Stimulated activated CD8-positive, alpha-beta memory T cell treated with anti-CD3 and anti-CD28 coated beads, Interleukin-7, amount 100 ng/mL, for 4 hours (primary cell): ENCODE results near the gene DNMT3A.

ENCODE experiments used
- DNase-seq, 2 donors: peaks; one replicate each; pipeline ENCODE4 v3.0.0-alpha.2; 2020; ENCODE audit warnings: low read depth in 2 of 2

The DNMT3A gene

DNA sequence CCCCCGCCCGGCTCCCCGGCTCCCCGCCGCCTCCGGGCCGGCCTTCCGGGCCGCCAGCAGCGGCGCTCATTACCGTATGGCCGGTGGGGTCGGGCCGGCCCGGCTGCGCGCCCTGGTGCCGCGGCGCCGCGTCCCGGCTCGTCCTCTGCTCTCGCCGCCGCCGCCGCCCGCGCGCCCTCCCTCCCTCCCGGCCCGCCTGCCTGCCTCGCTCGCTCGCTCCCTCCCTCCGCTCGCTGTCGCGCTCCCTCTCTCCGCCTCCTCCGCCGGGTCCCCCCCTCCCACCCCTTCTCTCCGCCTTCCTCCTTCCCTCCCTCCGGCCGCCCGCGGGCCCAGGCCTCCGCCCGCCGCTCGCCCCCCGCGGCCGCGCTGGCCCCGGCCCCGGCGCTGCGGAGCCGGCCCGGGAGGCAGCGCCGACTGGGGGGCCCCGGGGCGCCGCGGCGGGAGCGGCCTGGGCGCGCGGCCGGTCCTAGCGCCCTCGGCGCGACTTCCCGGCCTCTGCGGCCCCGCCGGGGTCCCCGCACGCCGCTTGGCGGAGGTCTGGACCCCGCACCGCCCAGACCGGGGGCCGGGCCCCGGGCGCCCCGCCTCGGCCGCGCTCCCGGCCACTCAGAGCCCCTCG lies at the start of gene DNMT3A:
DNMT3A (minus strand) TSS at position 173 of the 619 bp plus-strand sequence. CDS start 27,941 bp downstream, outside the sequence.
- peak; percentile 35 to 74 for DNase-seq

DNA sequence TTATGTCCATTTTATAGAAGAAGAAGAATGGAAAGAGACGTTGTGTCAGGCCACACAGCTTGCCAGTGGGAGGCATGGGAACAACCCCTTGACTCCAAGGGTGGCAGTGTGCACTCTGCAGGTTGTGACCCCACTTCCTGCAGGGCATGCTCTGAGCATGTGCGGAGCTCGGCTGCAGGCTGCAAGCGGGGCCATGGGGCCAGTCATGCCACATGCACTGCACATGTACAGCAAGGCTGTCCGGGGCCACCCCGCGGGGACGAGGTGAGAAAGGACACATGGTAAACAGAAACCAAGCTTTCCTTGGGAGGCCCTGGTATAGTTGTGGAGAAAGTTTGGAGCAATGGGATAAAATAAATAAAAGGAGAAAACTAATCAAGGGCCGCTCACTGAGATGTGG lies 47.4 kb upstream of the DNMT3A start:
- no peak for DNase-seq

- DNase-seq: no peak
These were observed 46.8 kb upstream of the DNMT3A start for GRCh38 chr2:25388491-25388890.

DNA sequence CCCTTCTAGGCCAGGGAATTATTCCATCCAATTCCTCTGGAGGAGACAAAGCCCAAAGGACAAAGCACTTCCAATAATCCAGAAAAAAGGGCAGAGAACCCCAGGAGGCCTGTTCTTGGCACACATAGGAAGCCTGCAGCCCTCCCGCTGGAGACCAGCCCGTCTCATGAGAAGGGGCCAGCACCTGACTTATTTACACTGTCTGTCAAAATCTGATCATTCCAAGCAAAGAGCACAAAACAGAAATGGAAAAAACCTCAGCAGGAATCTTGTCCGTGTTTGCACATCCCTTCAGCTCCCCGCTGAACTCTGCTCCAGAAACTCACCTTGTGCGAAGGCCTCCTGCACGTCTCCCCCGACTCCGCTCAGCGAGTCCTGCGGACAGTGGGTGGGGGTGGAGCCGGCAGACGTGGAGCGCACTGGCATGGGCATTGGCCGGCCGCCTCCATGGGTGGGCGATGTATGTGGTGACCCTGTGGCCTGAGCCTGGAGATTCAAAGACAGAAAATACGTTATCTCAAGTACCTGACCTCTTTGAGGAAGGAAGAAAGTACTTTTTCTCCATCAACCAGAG lies 46.2 kb upstream of the DNMT3A start:
- no peak for DNase-seq

DNA sequence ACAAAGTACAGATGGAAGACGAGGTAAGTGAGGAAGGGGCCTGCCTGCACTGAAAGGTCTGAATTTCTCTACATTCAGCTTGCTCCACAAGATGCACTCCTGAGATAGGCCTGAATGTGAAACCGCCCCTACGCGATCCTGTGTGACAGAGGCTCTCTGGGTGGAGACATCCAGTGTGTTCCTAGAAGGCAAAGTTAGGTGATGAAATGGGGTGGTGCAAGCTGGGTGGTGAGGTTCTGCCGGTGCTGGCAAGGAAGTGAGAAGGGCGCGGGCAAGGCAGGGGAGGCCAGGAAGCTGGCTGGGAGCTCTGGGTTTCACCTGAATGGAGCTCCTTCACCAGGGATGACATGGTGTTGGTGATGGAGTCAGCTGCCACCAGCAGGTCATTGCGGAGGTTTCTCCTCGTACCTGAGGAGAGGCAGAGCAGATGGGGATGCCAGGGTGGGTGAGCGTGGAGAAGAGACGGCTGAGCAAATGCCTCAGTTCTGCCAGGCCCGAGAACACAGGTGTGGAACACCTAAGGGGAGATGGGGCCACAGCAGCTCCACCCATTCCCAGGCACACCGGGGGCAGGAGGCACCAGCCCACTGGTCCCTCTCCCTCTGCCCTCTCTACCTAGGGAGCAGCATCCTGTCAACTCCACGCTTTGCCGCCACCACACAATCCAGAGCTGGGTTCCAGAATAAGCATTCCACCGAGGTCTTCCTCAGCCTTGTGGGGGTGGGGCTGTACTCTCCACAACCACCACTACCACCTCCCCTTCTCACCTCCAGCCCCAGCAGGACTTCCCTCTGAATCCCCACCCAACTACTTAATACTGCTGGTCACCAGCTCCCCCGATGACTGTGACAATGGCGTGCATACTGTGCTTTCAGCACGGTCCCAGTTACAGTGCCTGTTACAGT lies 45.5 kb upstream of the DNMT3A start:
- DNase-seq: no peak

DNA sequence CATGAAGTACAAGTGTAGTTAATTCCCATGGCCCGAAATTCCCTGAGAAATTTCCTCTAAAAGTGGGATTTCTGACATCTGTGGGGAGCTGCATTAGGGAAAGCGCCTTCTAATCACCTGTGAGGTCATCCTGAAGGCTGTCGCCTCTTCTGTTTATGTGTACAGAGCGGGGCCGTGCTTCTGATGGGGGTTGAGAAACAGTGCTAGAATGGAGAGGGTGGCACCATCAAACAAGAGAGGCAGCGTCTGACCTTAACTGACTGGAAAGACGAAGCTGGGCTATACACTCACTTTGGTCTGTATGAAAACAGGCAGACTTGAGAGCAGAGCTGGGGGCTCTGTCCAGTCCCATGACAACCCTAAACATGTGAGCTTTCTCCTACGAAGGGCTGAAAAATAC lies 44.2 kb upstream of the DNMT3A start:
- DNase-seq: no peak

DNA sequence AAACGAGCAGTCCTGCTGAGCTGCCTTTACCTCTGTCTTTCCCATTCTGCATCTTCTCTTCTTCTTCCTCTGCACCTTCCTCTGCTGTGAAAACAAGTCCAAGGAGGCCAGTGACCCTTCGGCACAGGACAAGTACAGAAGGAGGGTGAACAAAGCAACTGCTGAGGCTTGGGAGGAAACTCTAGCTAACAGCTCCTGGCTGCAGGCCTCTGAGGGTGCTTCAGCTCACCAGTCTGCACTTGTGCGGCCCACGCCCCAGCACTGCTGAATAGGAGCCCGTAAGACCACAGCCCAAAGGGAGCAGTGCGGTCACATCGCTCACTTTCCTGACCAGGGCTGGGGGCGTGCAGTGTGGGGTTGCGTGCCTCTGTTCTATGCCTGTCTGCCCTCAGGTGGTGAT lies 42.1 kb upstream of the DNMT3A start:
- no peak for DNase-seq

DNA sequence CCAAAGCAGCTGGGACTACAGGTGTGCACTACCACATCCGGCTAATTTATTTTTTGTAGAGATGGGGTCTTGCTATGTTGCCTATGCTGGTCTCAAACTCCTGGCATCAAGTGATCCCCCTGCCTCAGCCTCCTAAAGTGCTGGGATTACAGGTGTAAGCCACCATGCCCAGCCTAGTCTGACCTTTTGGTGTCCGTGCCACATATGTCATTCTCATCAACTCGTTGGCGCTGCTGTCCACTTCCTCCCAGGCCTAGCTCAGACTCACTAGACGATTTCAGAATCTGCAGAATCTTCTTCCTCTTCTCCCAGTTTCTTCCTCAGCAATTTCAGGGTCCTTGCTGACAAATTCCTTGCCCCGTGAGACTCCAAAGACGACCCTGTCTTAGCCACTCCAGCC lies 39.8 kb upstream of the DNMT3A start:
- DNase-seq: no peak

DNA sequence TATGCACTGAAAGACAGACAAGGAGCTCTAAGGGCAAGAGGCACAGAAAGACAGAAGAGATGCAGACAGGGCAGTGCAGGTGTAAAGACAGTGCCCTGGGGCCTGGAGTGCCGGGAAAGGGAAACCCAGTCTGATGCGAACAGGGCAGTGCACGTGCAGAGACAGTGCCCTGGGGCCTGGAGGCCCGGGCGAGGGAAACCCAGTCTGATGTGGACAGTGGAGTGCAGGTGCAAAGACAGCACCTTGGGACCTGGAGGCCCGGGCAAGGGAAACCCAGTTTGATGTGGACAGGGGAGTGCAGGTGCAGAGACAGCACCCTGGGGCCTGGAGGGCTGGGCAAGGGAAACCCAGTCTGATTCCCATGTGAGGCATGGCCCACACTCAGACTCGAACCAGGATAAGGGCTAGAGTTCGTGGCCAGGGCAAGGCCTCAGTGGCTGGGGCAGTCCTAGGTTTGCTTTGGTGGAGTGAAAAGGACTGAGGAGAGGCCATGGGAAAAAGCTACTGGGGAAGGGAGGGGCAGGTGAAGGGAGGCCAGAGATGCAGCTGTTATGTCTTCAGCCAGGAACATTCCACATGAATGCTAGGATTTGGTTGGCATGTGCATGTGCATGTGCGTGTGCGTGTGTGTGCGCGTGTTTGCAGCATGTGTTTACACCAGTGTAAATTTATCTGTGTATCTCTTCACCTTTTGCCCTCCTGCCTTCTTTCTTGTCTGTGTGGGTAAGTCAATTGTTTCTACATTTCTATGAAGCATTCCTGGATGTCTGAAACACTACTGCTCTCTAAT lies 39.1 kb upstream of the DNMT3A start:
- DNase-seq: no peak

- DNase-seq: no peak
These were observed 38.3 kb upstream of the DNMT3A start for GRCh38 chr2:25380023-25380422.

DNA sequence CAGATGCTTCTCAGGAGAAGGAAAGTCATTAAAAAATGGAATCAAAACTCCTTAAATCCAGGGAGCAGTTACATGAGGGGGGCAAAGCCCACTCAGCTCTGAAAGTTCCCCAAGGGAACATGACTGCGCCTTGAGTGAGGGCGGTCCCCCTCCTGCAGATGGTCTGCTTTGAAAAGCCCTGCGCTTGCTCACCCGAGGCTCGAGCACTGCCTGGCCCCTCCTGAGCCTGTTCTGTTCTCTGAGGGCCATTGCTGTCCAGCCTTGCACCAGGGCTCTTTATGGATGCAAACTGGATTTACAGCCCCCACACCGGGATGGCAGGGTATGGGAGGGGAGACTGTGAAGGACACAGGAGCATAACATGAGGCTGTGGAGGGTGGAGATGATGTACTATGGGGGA lies 37.8 kb upstream of the DNMT3A start:
- no peak for DNase-seq

- no peak for DNase-seq
These were observed 37.2 kb upstream of the DNMT3A start for GRCh38 chr2:25378731-25379490.

GRCh38 chr2:25377822-25378421 lies 36.2 kb upstream of the DNMT3A start:
- DNase-seq: no peak

GRCh38 chr2:25376750-25377621 lies 35.3 kb upstream of the DNMT3A start:
- DNase-seq: peak; percentile 88 to 94

- DNase-seq: no peak
These were observed 34.3 kb upstream of the DNMT3A start for GRCh38 chr2:25375989-25376545.

- no peak for DNase-seq
These were observed 33.8 kb upstream of the DNMT3A start for GRCh38 chr2:25375371-25375988.

- no peak for DNase-seq
These were observed 33.1 kb upstream of the DNMT3A start for GRCh38 chr2:25374827-25375226.

GRCh38 chr2:25374411-25374810 lies 32.7 kb upstream of the DNMT3A start:
- no peak for DNase-seq
